NOMO-1 (cell line): ENCODE data around the gene TRA2B.
A peak's percentile ranks its signal among the peaks of the same experiment; 100 is the strongest.

Source experiments
- DNase-seq, 2 experiments: peaks; one replicate each; lab custom pipeline; 2025; ENCODE audit not compliant: unreplicated experiment in 2 of 2; lab: John Stamatoyannopoulos, UW

Gene TRA2B

GRCh38 chr3:185954366-185954723 lies 16.5 kb upstream of the TRA2B start:
- no peak for DNase-seq

GRCh38 chr3:185950728-185951127 lies 12.9 kb upstream of the TRA2B start:
- no peak for DNase-seq

- DNase-seq = no peak
Observed at GRCh38 chr3:185949515-185949914, 11.7 kb upstream of the TRA2B start.

GRCh38 chr3:185948292-185948691 lies 10.5 kb upstream of the TRA2B start:
- no peak for DNase-seq

GRCh38 chr3:185943760-185944106 lies 5.9 kb upstream of the TRA2B start:
- no peak for DNase-seq

GRCh38 chr3:185942907-185943759 lies 5.3 kb upstream of the TRA2B start:
- DNase-seq = peak; percentile 92 to 98

GRCh38 chr3:185942396-185942795 lies 4.6 kb upstream of the TRA2B start:
- DNase-seq = no peak

- DNase-seq = no peak
Observed at GRCh38 chr3:185940951-185941350, 3.1 kb upstream of the TRA2B start.

GRCh38 chr3:185939721-185940120 lies 1.9 kb upstream of the TRA2B start:
- DNase-seq = peak; percentile 30 to 74

- DNase-seq = peak; percentile 91
Observed at GRCh38 chr3:185936814-185937688, 763 bp downstream of the TRA2B start.

- no peak for DNase-seq
Observed at GRCh38 chr3:185936273-185936629, 1.6 kb downstream of the TRA2B start.

GRCh38 chr3:185935465-185936272 lies 2.1 kb downstream of the TRA2B start:
- peak in 1 of 2 experiments; percentile 58 for DNase-seq

GRCh38 chr3:185934767-185935464 lies 2.9 kb downstream of the TRA2B start:
- peak in 1 of 2 experiments; percentile 49 for DNase-seq

GRCh38 chr3:185934174-185934557 lies 3.6 kb downstream of the TRA2B start:
- no peak for DNase-seq

- DNase-seq = no peak
Observed at GRCh38 chr3:185933374-185934173, 4.2 kb downstream of the TRA2B start.

- DNase-seq = peak in 1 of 2 experiments; percentile 71
Observed at GRCh38 chr3:185931777-185932612, 5.8 kb downstream of the TRA2B start.

- no peak for DNase-seq
Observed at GRCh38 chr3:185930393-185931107, 7.3 kb downstream of the TRA2B start.
